ENCODE data around the gene DTX4.

The DTX4 gene

DNA sequence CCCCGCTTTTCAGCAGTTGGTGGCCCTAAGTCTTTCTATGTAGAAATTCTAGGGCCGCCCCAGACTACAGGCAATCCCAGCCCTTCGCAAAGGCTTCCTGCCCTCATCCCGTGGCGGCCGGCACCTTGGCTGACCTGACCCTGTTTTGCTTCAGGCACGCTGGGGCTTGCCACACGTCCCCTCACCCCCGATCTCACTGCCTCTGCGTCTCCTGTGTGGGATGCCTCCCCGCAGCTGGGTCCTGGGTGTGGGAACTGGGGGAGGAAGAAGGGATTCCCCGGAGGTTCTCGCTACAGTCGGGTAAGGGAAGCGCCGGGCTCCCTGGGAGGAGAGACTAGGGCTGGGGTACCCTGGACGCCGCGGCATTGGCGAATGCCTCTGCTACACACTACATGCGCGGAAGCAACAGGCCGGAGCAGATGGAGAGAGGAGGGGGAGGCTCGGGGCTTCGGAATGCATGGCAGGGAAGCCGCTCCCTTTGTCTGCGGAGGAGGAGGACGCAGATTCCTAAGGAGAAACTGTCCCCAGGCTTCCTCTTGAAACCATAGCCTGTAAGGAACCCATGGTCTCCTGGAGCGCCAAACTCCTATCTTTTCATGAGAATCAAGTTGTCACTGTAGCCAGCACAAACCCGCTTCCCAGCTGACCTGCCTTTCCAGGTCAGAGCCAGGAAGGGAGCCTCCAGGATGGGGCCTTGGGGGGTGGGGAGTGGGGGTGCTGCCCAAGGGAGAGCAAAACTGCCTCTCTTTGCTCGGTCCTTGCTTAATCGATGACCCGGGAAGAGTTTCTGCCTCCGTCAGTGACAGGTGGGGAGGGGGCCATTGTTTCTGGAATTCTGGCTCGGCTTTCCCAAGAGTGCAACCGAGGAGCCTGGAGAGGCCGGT lies 1.4 kb downstream of the DTX4 start:
- DNase-seq = peak; percentile 4

DNA sequence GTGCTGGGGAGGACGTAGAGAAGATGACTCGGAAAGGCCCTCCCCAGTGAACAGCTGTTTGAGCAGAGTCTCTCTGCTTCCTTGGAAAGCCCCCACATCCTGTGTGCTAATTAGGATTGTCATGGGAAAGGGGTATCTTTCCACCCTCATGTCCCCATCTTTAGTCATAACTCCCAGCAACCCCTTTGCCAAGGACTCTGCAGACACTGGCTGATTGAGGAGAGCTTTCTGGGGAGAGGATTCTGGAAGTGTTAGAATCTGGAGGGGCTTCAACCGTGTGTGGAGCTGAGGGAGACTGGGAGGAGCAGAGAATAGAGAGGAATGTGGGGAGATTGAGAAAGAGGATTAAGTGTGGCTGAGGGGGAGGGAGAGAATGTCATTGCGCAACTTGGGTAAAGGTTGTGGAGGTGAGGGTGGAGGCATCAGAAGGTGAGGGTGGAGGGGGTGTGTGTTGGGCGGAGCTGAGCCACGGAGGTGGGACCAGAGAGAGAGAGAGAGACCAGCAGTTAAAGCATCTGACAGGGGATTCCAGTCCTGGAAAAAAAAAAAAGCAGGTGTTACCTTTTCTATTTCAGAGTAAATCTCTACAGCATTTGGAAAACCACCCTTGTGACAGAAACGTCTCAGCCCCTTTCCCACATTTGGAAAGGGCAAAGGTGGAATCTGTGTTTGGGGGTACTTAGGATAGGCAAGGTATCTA lies 2.2 kb downstream of the DTX4 start:
- no peak for DNase-seq

DNA sequence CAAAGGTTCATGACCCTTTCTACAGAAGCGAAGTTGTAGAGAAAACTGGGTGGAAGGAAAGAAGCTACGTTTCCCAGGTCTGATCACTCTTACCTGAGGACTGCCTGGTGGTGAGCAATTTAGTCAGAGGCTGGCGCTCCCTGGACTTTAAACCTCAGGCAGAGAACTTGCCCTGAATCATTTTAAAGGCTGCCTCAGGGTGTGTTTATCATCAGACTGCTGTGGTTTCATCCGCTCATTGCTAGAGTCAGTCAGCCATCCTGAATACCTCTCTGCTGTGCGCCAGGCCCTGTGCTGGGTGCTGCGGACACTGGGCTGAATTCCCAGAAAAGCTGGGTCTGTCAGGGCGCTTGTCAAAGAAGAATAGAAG lies 2.7 kb downstream of the DTX4 start:
- peak; percentile 4 for DNase-seq

DNA sequence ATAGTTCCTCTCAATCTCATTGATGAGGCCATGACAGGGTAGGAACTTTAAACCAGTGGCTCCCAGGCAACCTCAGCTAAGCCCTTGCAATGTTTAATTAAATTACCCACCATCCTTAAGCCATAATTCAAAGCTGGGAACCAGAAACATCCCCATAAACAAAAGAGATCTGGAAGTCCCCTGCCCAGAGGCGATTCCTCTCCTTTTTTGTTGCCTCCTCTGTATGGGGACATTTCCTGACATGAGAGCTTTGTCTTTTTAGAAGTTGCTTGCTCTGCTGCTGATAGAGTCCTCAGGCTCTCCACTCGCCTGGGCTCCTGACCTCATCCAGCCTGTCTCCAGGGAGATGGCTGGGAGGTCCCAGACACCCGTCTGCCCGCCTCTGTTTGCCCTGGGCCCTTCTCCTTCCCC lies 3.2 kb downstream of the DTX4 start:
- no peak for DNase-seq

DNA sequence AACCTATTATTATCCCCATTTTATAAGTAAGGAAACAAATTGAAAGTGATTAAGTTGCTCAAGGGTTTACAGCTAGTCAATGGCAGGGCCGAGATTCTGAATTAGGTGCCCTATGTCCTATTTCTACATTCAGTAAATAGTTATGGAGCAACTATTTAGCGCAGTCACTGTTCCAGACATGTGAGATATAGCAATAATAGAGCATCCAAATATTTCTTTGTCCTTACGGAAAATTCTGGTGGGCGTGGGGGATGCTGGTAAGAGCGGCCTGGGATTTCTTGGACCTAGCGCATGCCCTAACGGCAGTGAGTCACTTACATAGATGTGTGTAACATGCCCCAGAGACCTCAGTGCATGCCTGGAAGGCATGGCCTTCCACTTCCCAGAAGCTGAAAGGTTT lies 4.4 kb downstream of the DTX4 start:
- DNase-seq = no peak

DNA sequence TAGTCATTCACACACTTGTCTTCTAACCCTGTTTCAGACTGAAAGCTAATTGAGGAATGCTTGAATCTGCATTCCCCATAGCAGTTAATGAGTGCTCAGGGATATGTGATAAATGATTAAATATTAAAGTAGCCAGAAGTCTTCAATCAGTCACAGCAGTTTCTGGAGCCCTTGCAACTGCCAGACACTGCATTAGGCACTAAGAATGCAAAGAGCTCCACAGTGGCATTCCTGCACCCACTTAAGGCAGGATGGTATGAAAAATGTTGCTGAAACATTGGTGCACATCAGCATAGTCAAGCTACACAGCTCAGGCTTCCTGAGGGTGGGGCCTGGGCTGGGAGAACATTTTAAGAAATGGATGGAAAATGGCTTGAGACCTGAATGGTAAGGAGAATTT lies 6.5 kb downstream of the DTX4 start:
- DNase-seq = no peak

DNA sequence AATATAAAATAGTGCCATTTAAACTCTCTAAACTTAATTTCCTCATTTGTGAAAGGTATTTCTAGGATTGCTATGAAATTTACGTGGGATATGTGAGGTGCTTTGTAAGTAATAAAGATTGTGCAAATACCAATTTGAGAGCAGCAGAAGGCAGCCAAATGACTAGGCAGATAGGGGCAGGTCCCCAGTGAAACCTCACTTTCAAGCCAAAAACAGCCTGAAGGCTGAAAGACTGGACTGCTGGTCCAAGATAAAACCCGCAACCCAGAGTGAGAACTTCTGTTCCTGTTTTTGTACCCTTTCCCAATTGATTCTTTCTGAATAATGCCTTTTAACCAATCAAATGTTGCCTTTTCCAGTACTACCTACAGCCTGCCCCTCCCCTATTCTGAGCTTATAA lies 7.2 kb downstream of the DTX4 start:
- no peak for DNase-seq

DNA sequence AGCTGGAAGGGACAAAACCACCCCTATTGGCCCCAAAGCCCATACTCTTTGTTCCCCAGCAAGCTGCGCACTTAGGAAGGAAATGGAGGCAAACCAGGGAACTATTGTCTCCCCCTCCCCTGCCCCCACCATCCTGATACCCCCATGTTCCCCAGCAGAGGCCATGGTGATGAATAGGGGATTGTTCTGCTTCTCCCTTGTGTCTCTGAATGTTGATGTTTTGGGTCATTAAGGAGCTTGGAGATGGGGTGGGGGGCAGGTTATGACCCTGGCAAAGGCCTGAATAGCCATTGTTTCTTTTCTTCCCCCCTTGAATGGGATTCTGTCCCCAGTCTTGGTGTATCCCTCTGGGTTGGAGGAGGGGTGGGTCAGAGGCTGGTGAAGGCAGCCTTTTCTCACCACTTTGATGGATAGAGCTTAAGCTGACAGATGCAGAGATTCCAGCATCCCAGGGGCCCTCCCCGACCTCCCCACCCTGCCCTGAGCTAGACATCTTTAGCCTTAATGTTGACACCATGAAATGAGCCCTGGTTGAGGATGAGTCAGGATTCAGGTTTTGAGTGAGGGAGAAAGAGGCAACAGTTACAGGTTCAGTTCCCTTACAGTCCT lies 8.3 kb downstream of the DTX4 start:
- DNase-seq = no peak

DNA sequence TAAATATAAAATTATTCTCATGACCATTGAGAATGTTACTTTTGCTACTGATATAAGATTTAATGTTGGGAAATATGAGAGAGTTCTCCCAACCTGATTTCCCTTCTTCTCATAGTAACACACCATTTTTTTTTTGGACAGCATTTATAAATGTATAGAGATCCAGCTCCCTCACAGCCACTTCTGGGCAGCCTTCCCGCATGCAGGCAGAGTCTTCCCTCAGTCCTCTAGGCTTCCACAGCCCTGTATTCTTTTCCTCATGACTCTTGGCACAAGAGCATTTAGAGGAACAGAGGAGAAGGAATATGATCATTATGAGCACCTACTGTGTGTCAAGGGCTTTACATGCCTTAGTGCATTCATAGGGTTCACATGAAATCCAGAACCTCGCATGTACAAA lies 9.0 kb downstream of the DTX4 start:
- DNase-seq = no peak

DNA sequence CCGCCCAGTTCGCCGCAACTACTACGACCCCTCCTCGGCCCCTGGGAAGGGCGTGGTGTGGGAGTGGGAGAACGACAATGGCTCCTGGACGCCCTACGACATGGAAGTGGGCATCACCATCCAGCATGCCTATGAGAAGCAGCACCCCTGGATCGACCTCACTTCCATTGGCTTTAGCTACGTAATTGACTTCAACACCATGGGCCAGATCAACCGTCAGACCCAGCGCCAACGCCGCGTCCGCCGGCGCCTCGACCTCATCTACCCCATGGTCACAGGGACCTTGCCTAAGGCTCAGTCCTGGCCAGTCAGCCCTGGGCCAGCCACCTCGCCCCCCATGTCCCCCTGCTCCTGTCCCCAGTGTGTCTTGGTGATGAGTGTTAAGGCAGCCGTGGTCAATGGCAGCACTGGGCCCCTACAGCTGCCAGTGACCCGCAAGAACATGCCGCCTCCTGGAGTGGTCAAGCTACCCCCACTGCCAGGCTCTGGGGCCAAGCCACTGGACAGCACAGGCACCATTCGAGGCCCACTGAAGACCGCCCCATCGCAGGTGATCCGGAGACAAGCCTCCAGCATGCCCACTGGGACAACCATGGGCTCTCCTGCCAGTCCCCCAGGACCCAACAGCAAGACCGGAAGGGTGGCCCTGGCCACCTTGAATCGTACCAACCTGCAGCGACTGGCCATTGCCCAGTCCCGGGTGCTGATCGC lies 10.0 kb downstream of the DTX4 start:
- no peak for DNase-seq

DNA sequence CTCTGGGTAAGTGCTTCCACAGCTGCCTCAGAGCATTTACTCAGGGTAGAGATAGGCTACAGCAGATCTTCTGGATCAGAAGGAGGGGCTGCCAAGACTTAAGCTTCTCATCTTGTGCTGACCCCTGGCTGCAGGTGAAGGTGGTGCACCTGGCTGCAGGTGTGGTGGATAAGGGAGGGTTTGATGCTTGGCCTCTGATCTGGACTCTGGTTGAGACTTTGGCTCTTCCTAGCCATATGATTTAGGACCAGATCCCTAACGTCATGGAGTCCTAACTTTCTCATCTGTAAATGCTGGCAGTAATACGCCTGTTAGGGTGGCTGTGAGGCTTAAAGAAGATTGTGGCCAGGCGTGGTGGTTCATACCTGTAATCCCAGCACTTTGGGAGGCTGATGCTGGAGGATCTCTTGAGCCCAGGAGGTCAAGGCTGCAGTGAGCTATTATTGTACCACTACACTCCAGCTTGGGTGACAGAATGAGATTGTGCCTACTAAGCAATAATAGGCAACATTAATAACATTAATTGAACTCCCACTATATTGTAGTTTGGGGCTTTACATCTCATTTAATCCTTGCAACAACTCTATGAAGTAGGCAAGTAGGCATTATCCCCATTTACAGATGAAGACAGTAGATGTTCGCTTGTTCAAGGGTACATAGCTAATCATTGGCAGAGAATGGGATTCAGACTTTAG lies 10.7 kb downstream of the DTX4 start:
- no peak for DNase-seq

DNA sequence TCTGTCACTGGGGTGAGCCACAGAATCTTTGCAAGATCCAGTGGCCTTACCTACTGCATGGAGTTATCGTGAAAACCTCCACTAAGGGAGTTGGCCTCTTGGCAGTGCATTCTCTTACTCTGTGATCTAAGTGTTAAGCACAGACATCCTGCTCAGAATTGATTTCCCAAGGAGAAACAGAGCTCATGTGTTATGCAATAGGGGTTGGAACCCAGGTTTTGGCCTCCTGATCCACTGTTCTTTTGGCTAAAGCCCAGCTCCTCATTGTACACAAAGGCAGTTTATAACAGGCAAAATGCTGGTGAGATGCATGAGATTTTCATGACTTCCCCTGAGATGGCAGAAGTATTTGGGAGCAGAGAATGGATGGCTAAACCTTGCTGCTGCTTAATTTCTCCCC lies 11.8 kb downstream of the DTX4 start:
- no peak for DNase-seq

DNA sequence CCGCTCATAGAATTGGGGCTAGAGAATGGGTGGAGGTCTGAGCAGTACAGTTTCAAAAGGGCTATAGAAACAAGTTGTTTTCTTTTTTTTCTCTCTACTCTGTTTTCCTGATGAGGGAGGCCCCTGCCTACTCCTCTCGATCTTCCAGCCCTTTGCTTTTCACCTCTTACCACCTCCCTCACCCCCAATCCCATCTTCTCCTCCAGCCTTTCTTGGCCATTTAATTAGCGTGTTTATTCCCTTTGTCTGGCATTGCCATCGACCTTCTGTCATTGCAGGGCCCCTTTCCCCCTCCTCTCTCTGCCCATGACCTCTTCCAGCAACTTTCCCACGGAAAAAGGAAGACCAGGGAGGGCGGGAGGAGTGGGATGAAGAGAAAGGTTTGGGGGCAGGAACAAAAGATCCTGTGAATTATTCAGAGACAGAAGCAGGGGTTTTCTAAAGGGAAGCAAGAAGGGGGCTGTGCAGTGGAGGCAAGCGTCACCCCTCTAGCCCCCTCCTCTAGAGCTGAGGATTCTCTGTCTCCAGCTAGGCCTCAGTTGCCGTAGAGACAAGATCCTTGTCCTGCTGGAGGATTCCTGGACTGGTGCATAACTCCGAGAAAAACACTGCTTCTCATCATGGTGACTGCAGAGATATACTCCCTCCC lies 12.9 kb downstream of the DTX4 start:
- DNase-seq = no peak

DNA sequence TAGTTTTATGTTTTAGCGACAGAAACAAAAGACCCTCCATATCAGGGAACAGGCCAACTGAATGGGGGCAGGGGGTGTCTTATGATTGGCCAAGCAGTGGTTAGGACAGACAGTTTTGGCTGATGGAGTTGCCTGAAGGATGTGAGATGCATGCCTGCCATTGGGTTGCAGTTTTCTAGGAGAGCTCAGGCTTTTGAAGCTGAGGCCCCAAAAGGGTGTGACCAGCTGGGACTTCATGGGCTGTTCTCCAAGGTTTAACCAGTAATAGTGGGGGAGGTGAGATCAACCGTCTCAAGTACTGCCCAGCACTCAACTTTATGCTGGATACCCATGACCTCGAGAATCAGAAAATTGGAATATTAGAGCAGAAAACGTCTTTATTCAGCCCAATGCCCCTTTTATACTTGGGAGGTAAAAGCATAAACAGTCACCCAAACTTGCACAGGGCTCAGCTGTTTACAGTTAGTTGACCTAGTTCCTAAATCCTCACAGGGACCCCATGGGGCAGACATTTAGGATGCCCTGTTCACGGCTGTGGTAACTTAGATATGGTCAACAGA lies 13.5 kb downstream of the DTX4 start:
- DNase-seq = no peak

DNA sequence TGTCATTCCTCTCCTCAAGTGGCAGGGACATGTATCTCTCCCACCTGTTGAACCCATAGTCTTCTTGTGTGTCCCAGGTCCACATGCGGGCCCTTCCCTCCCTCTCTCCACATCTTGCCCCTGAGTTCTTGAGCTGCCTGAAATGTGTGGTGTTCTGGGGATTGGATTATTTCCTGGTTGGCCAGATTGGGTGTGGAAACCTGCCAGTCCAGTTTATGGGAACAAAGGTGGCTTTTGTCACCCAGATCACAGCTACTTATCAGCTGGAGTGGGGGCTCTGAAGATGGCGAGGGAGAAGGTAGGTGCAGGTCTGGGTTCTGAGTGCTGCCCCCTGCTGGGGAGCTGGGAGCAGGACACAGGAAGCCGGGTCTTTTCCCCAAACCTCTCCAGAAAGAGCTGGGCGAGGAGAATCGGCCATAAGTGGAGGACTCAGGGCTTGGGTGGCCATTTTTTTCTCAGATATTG lies 14.2 kb downstream of the DTX4 start:
- DNase-seq = peak; percentile 40

DNA sequence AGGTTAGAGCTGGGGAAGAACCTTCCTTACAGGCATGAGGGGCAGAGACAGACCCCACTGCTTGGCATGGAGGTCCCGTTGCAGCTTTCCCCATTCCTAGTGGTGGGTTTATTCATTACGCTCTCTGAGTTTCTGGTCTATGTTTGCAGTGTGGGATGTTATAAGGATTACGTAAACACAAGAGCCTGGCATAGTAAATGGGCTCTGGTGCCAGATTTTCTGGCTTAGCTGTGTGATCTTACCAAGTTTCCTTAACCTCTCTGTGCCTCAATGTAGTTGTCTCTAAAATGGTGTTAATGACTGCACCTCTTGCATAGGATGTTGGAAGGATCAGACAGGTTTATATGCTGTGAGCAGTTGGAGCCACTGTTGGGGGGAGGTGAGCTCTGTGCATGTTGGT lies 15.1 kb downstream of the DTX4 start:
- DNase-seq = no peak

DNA sequence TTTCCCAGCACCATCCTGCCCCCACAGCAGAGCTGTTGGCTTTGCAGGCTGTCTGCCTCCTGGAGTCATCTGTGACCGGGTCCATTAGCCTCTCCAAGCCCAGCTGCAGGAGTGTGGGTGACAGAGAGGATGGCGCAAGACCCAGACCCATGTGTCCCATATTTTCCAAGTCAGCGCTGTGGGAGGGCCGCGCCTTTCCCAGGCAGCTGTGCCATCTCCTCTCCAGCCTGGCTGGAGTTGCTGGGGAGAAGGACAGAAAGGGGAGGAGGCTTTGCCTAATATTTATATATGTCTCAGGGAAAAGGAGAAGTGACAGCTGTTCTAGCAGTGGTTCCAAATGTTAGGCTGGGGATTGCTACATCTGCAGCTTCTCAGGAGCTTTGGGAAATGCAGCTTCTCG lies 15.7 kb downstream of the DTX4 start:
- no peak for DNase-seq

DNA sequence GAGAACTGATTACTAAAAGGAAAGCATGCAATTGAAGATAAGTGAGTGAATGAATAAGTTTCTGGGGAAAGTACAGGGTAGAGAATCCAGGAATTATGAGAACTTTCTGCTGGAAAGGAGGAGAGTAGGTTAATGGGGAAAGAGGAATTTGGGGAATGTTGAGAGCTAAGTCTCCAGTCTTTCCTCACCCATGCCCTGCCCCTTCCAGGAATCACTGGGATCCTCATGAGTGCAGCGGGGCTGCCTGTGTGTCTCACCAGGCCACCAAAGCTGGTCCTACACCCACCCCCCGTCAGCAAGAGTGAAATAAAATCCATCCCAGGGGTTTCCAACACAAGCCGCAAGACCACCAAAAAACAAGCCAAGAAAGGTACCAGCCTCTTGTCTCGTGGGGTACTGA lies 17.0 kb downstream of the DTX4 start:
- DNase-seq = no peak

DNA sequence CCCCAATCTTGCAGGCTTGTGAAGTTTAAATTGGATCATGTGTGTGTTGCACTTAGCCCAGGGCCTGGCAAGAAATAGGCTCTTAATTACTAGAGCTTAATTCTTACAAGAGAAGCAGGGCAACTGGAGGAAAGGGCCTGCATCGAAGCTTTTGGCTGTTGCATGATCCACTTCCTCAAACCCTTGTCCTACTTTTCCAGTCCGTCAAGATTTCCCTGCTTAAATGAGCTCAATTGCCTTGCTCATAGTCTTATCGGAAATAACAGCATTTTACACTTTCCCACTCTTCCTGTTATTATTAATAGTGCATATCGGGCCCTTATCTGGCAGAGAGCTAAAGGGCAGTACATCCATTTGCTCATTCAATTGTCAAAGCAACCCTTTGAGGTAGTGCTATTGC lies 18.1 kb downstream of the DTX4 start:
- DNase-seq = no peak

DNA sequence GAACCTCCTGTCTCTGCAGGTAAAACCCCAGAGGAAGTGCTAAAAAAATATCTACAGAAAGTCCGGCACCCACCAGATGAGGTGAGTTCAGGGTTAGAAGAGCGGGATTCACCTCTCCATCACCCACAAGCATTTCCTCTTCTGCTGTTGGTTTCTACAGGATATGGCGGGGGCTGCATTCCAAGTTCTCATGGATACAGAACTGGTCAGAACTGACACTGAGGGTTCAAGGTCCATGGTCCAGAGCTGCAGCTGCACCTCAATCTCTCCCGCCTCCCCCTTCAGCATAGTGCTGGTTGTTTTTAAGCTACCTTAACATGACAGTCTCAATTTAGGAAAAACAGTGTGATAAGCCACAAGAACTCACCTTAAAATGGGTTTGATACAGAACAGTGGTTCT lies 19.2 kb downstream of the DTX4 start:
- no peak for DNase-seq

DNA sequence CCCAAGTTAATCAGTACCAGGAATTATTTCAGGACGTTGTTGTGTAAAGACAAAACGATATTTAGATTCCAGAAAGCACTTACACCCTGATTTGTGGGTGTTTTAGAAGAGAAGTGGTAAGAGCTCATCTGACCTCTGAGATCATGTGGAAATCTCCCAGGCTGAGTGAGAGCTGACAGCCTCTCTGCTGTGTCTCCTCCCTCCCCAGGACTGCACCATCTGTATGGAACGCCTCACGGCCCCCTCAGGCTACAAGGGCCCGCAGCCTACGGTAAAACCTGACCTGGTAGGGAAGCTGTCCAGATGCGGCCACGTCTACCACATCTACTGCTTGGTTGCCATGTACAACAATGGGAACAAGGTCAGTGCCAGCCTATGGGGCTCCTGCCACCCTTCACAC lies 20.0 kb downstream of the DTX4 start:
- DNase-seq = no peak

DNA sequence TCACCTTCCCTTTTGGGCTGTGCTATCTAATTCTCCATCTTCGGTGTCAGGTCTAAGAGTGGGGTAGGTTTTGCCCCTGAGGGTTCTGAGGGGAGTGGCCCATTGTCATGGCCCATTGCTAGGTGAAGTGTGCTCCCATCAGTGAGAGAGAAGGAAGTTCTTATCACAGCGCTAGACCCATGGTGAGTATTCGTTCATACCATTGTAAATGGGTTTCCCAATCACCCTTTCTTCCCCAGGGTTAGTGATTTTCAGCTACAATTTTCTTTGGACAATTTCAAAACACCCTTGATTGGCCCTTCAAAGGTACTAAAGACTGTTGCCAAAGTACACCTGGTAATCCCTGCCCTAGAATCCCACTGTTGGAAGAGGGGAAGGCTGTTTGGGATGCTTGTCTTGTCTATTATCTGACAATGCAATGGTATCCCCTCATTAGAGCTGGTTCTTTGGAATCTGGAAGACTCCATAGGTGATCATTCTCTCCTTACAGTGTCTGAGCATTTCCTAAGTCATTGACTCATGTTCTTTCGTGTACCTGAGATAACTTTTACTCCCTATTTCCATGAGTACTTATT lies 20.6 kb downstream of the DTX4 start:
- no peak for DNase-seq

Data from RPMI8226 (cell line).